OCI-LY1 (cell line): ENCODE measurements around the gene LRRC70.

Source experiments
- H2AFZ ChIP-seq: fragments of 200-600 bp; sonication (generic), shearing (Covaris generic); 2 replicates; pipeline ENCODE4 v1.6.0; 2014; ENCODE audit warnings: antibody characterized with exemption, mild to moderate bottlenecking, low read length
- H3F3A ChIP-seq: fragments of 200-600 bp; sonication (generic), shearing (Covaris generic); 2 replicates; pipeline ENCODE4 v1.6.0; 2014; ENCODE audit warnings: mild to moderate bottlenecking, antibody characterized with exemption, low read length, moderate library complexity; ENCODE audit not compliant: insufficient read depth
- H3K27ac ChIP-seq: fragments of 200-600 bp; sonication (generic); 2 replicates; pipeline ENCODE4 v1.5.1; 2014; ENCODE audit warnings: low read length, mixed run types, mild to moderate bottlenecking, low read depth; ENCODE audit not compliant: poor library complexity, severe bottlenecking
- H3K27me3 ChIP-seq: fragments of 200-600 bp; sonication (generic); 2 replicates; pipeline ENCODE4 v1.6.0; 2014; ENCODE audit warnings: antibody characterized with exemption, mild to moderate bottlenecking, low read length, moderate library complexity; ENCODE audit not compliant: insufficient read depth
- H3K36me3 ChIP-seq: fragments of 200-600 bp; sonication (generic); 2 replicates; pipeline ENCODE4 v1.6.1; 2014; ENCODE audit warnings: mild to moderate bottlenecking, antibody characterized with exemption, low read length, moderate library complexity, mixed read lengths; ENCODE audit not compliant: insufficient read depth
- H3K4me1 ChIP-seq: fragments of 200-600 bp; sonication (generic); 2 replicates; pipeline ENCODE4 v1.5.1; 2014; ENCODE audit warnings: mild to moderate bottlenecking, low read length, moderate library complexity; ENCODE audit not compliant: insufficient read depth, severe bottlenecking
- H3K4me2 ChIP-seq: fragments of 200-600 bp; sonication (generic), shearing (Covaris generic); 2 replicates; pipeline ENCODE4 v1.6.1; 2014; ENCODE audit warnings: low read length
- H3K4me3 ChIP-seq: fragments of 200-600 bp; sonication (generic); 2 replicates; pipeline ENCODE4 v1.5.1; 2014; ENCODE audit warnings: low read length, low read depth, mild to moderate bottlenecking, mixed read lengths; ENCODE audit not compliant: poor library complexity, severe bottlenecking
- H3K79me2 ChIP-seq: fragments of 200-600 bp; shearing (Covaris generic); 2 replicates; pipeline ENCODE4 v1.6.1; 2016; ENCODE audit warnings: mixed run types, low read length, mixed read lengths; ENCODE audit not compliant: insufficient read depth
- H3K9ac ChIP-seq: fragments of 200-600 bp; sonication (generic), shearing (Covaris generic); 2 replicates; pipeline ENCODE4 v1.6.1; 2014; ENCODE audit warnings: mild to moderate bottlenecking, low read length, mixed read lengths
- H3K9me2 ChIP-seq: fragments of 200-600 bp; sonication (generic), shearing (Covaris generic); 2 replicates; pipeline ENCODE4 v1.6.1; 2014; ENCODE audit warnings: low read depth, mild to moderate bottlenecking, low read length, mixed read lengths
- H3K9me3 ChIP-seq: fragments of 200-600 bp; shearing (Covaris generic); 2 replicates; pipeline ENCODE4 v1.6.1; 2014; ENCODE audit warnings: low read length, mixed read lengths
- H4K20me1 ChIP-seq: fragments of 200-600 bp; sonication (generic), shearing (Covaris generic); 2 replicates; pipeline ENCODE4 v1.6.0; 2016; ENCODE audit warnings: mild to moderate bottlenecking, low read length; ENCODE audit not compliant: insufficient read depth
- CTCF ChIP-seq: fragments of 200-600 bp; sonication (generic), shearing (Covaris generic); IDR thresholded peaks from 2 replicates; pipeline ENCODE4 v1.5.1; 2017; ENCODE audit warnings: mild to moderate bottlenecking, antibody characterized with exemption, low read length, moderate library complexity, mixed read lengths
- EZH2 ChIP-seq: fragments of 200-600 bp; sonication (generic), shearing (Covaris generic); IDR thresholded peaks from 2 replicates; pipeline ENCODE4 v1.8.0; 2017; ENCODE audit warnings: borderline replicate concordance, mixed run types, mild to moderate bottlenecking, antibody characterized with exemption, low read length, moderate library complexity, mixed read lengths

The LRRC70 gene

GRCh38 chr5:62593331-62593730 lies 14.7 kb downstream of the LRRC70 start:
- Histone ChIP-seq H2AFZ (no peak overlapping the region), H3K4me3 (no peak overlapping the region), H3K9ac (no peak overlapping the region), H3K9me2 (no peaks in the 10 kb centered on the region), H3K27me3 (no peaks in the 10 kb centered on the region), H3K4me1 (no peaks in the 10 kb centered on the region), H4K20me1 (no peaks in the 10 kb centered on the region), H3K79me2 (no peaks in the 10 kb centered on the region), H3K9me3 (no peaks in the 10 kb centered on the region), H3K27ac (no peak overlapping the region), H3F3A (no peaks in the 10 kb centered on the region), H3K4me2 (no peak overlapping the region), H3K36me3 (peaks cover 27% of the 10 kb centered on the region)
- TF ChIP-seq CTCF (no peak), EZH2 (no peak)

- TF ChIP-seq CTCF (no peak), EZH2 (no peak)
- H3K4me3 ChIP-seq: no peak overlapping the region
- no peaks in the 10 kb centered on the region for H3K9me2 ChIP-seq
- H2AFZ ChIP-seq: no peak overlapping the region
- H3K36me3 ChIP-seq: peaks cover 27% of the 10 kb centered on the region
- H3K79me2 ChIP-seq: no peaks in the 10 kb centered on the region
- no peaks in the 10 kb centered on the region for H3F3A ChIP-seq
- H3K27me3 ChIP-seq: no peaks in the 10 kb centered on the region
- no peak overlapping the region for H3K4me2 ChIP-seq
- no peaks in the 10 kb centered on the region for H4K20me1 ChIP-seq
- no peaks in the 10 kb centered on the region for H3K4me1 ChIP-seq
- no peak overlapping the region for H3K27ac ChIP-seq
- no peak overlapping the region for H3K9ac ChIP-seq
- H3K9me3 ChIP-seq: no peaks in the 10 kb centered on the region
Observed at GRCh38 chr5:62594364-62594984, 15.9 kb downstream of the LRRC70 start.

- no peaks in the 10 kb centered on the region for H3K9me3 ChIP-seq
- H3K79me2 ChIP-seq: no peaks in the 10 kb centered on the region
- no peaks in the 10 kb centered on the region for H4K20me1 ChIP-seq
- no peak overlapping the region for H3K4me2 ChIP-seq
- peaks cover 27% of the 10 kb centered on the region for H3K36me3 ChIP-seq
- H3K4me3 ChIP-seq: no peak overlapping the region
- no peaks in the 10 kb centered on the region for H3F3A ChIP-seq
- no peak overlapping the region for H3K27ac ChIP-seq
- no peaks in the 10 kb centered on the region for H3K27me3 ChIP-seq
- TF ChIP-seq CTCF: no peak
- TF ChIP-seq EZH2: no peak
- no peak overlapping the region for H3K9ac ChIP-seq
- H2AFZ ChIP-seq: no peak overlapping the region
- H3K4me1 ChIP-seq: no peaks in the 10 kb centered on the region
- no peaks in the 10 kb centered on the region for H3K9me2 ChIP-seq
Observed at GRCh38 chr5:62596096-62596495, 17.5 kb downstream of the LRRC70 start.
